ENCODE measurements around the gene AQP4.

AQP4 gene

GRCh38 chr18:26812462-26812861, 53.0 kb downstream of the AQP4 start:
- H3K36me3 ChIP-seq (ENCODE audit: low read depth) = no peaks in the 10 kb centered on the region
- H3K27ac ChIP-seq (ENCODE audit: poor library complexity, severe bottlenecking) = no peak overlapping the region
- no peaks in the 10 kb centered on the region for H3K27me3 ChIP-seq (ENCODE audit: insufficient read depth, poor library complexity, severe bottlenecking)
- no peak for ATAC-seq (ENCODE audit: low read depth)
- TF ChIP-seq, protein P1, sequence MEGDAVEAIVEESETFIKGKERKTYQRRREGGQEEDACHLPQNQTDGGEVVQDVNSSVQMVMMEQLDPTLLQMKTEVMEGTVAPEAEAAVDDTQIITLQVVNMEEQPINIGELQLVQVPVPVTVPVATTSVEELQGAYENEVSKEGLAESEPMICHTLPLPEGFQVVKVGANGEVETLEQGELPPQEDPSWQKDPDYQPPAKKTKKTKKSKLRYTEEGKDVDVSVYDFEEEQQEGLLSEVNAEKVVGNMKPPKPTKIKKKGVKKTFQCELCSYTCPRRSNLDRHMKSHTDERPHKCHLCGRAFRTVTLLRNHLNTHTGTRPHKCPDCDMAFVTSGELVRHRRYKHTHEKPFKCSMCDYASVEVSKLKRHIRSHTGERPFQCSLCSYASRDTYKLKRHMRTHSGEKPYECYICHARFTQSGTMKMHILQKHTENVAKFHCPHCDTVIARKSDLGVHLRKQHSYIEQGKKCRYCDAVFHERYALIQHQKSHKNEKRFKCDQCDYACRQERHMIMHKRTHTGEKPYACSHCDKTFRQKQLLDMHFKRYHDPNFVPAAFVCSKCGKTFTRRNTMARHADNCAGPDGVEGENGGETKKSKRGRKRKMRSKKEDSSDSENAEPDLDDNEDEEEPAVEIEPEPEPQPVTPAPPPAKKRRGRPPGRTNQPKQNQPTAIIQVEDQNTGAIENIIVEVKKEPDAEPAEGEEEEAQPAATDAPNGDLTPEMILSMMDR (IDR thresholded peaks at IDR 0.05; ENCODE audit: poor library complexity, severe bottlenecking) = no peak
- no peaks in the 10 kb centered on the region for H3K9me3 ChIP-seq (ENCODE audit: severe bottlenecking)
- H3K4me1 ChIP-seq (ENCODE audit: insufficient read depth, poor library complexity, severe bottlenecking) = no peaks in the 10 kb centered on the region
- H3K4me3 ChIP-seq (ENCODE audit: severe bottlenecking) = no peak overlapping the region
- DNase-seq (ENCODE audit: low spot score) = no peak

GRCh38 chr18:26809346-26809745, 56.2 kb downstream of the AQP4 start:
- ATAC-seq (ENCODE audit: low read depth) = no peak
- Histone ChIP-seq H3K36me3 (ENCODE audit: low read depth) (no peaks in the 10 kb centered on the region), H3K27ac (ENCODE audit: poor library complexity, severe bottlenecking) (no peak overlapping the region), H3K9me3 (ENCODE audit: severe bottlenecking) (no peaks in the 10 kb centered on the region), H3K4me3 (ENCODE audit: severe bottlenecking) (no peak overlapping the region), H3K4me1 (ENCODE audit: insufficient read depth, poor library complexity, severe bottlenecking) (no peaks in the 10 kb centered on the region), H3K27me3 (ENCODE audit: insufficient read depth, poor library complexity, severe bottlenecking) (no peaks in the 10 kb centered on the region)
- DNase-seq (ENCODE audit: low spot score) = no peak
- TF ChIP-seq, protein P1 (IDR thresholded peaks at IDR 0.05; ENCODE audit: poor library complexity, severe bottlenecking) = no peak

DNA sequence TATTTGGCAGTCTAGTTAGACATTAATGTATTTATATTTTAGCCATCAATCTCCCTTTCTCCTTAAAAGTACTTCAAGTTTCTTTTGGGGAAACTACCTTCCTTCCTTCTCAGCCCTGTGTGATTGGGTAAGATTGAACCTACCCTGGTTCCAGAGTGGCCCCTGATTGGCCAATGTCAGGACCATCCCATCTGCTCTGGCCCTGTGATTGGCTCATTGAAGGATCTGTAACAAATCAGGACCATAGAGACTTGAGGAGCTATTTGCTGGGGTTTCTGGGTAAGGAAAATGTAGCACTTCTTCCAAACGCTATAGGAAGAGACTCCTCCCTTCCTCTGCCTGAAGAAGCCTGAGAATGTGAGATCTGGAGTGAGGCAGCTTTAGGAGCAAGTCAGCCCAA, 59.3 kb downstream of the AQP4 start:
- ATAC-seq (ENCODE audit: low read depth) = no peak
- H3K4me1 ChIP-seq (ENCODE audit: insufficient read depth, poor library complexity, severe bottlenecking) = no peaks in the 10 kb centered on the region
- H3K27me3 ChIP-seq (ENCODE audit: insufficient read depth, poor library complexity, severe bottlenecking) = no peaks in the 10 kb centered on the region
- no peak overlapping the region for H3K27ac ChIP-seq (ENCODE audit: poor library complexity, severe bottlenecking)
- TF ChIP-seq, protein P1 (IDR thresholded peaks at IDR 0.05; ENCODE audit: poor library complexity, severe bottlenecking) = no peak
- H3K4me3 ChIP-seq (ENCODE audit: severe bottlenecking) = no peak overlapping the region
- no peak for DNase-seq (ENCODE audit: low spot score)
- H3K36me3 ChIP-seq (ENCODE audit: low read depth) = no peaks in the 10 kb centered on the region
- H3K9me3 ChIP-seq (ENCODE audit: severe bottlenecking) = no peaks in the 10 kb centered on the region

GRCh38 chr18:26804519-26804918, 61.0 kb downstream of the AQP4 start:
- ATAC-seq (ENCODE audit: low read depth) = no peak
- no peaks in the 10 kb centered on the region for H3K4me1 ChIP-seq (ENCODE audit: insufficient read depth, poor library complexity, severe bottlenecking)
- no peak overlapping the region for H3K27ac ChIP-seq (ENCODE audit: poor library complexity, severe bottlenecking)
- no peaks in the 10 kb centered on the region for H3K27me3 ChIP-seq (ENCODE audit: insufficient read depth, poor library complexity, severe bottlenecking)
- TF ChIP-seq, protein P1 (IDR thresholded peaks at IDR 0.05; ENCODE audit: poor library complexity, severe bottlenecking) = no peak
- no peaks in the 10 kb centered on the region for H3K9me3 ChIP-seq (ENCODE audit: severe bottlenecking)
- DNase-seq (ENCODE audit: low spot score) = no peak
- no peaks in the 10 kb centered on the region for H3K36me3 ChIP-seq (ENCODE audit: low read depth)
- H3K4me3 ChIP-seq (ENCODE audit: severe bottlenecking) = no peak overlapping the region

DNA sequence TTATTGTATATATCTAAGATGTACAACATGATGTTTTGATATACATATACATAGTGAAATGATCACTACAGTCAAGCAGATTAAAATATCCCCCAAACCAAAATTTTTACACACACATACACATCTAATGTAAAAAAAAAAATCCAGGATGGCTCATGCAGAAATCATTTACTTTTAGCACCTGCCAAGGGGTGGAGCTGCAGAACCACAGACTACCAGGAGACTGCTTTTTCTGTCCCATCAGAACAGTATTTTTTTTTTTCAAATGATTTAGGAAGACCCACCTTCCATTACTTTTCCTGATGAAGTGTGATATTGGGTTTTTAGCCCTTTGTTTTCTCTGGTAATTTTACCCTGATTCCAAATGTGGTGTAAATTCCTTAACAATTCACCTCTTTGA, 61.9 kb downstream of the AQP4 start:
- ATAC-seq (ENCODE audit: low read depth) = no peak
- no peak for DNase-seq (ENCODE audit: low spot score)
- H3K4me1 ChIP-seq (ENCODE audit: insufficient read depth, poor library complexity, severe bottlenecking) = no peaks in the 10 kb centered on the region
- no peaks in the 10 kb centered on the region for H3K27me3 ChIP-seq (ENCODE audit: insufficient read depth, poor library complexity, severe bottlenecking)
- H3K27ac ChIP-seq (ENCODE audit: poor library complexity, severe bottlenecking) = no peak overlapping the region
- peaks cover 4% of the 10 kb centered on the region for H3K9me3 ChIP-seq (ENCODE audit: severe bottlenecking)
- no peak overlapping the region for H3K4me3 ChIP-seq (ENCODE audit: severe bottlenecking)
- TF ChIP-seq, protein P1 (IDR thresholded peaks at IDR 0.05; ENCODE audit: poor library complexity, severe bottlenecking) = no peak
- H3K36me3 ChIP-seq (ENCODE audit: low read depth) = no peaks in the 10 kb centered on the region

Measured in RWPE2 (cell line).